Esophagus muscularis mucosa (tissue), 4 donors: ENCODE results near the gene GSG1L2. TPM values are rescaled to one million over a fixed set of nuclear protein-coding genes. Genes with fewer than 3 reads are reported as not detected.
"Not testable (repeated sequence)": the region's sequence is repeated elsewhere in the genome, so short reads cannot be mapped to it uniquely, and the experiment has no call there.

Source experiments
- DNase-seq: peaks from one replicate; pipeline ENCODE4 v3.0.0-alpha.2; 2017; ENCODE audit errors: extremely low spot score
- H3K27ac ChIP-seq, 4 donors: fragments of 200-600 bp; sonication (generic); replicated peaks in 1 of 4; 1 replicate in 3 of 4; 2 replicates in 1 of 4; pipeline ENCODE4 v1.5.1; 2016 to 2019; ENCODE audit warnings: mild to moderate bottlenecking in 1 of 4
- H3K27me3 ChIP-seq, 4 donors: fragments of 200-600 bp; sonication (generic); one replicate each; pipeline versions ENCODE4 v1.5.1 to v1.6.0; 2016 to 2019
- H3K36me3 ChIP-seq, 4 donors: fragments of 200-600 bp; sonication (generic); one replicate each; pipeline ENCODE4 v1.5.1; 2016 to 2019
- H3K4me1 ChIP-seq, 4 donors: fragments of 200-600 bp; sonication (generic); one replicate each; pipeline ENCODE4 v1.5.1; 2016 to 2019
- H3K4me3 ChIP-seq, 4 donors: fragments of 200-600 bp; sonication (generic); 1 replicate in 2 of 4; 2 replicates in 2 of 4; pipeline ENCODE4 v1.5.1; 2016 to 2019; ENCODE audit warnings: mild to moderate bottlenecking in 4 of 4, moderate library complexity in 1 of 4
- H3K9me3 ChIP-seq, 4 donors: fragments of 200-600 bp; sonication (generic); 1 replicate in 3 of 4; 2 replicates in 1 of 4; pipeline ENCODE4 v1.5.1; 2016 to 2019
- EP300 ChIP-seq: sonication (generic); formaldehyde crosslinking; IDR thresholded peaks from one replicate; pipeline ENCODE4 v1.6.1; 2017; ENCODE audit warnings: antibody characterized with exemption
- POLR2A ChIP-seq: fragments of 450-650 bp; IDR thresholded peaks from one replicate; pipeline ENCODE4 v1.6.1; 2017; ENCODE audit warnings: antibody characterized with exemption, moderate library complexity, mild to moderate bottlenecking, low read depth
- POLR2AphosphoS5 ChIP-seq, 2 donors: sonication (generic); formaldehyde crosslinking; IDR thresholded peaks; one replicate each; pipeline ENCODE4 v1.6.1; 2017; ENCODE audit warnings: antibody characterized with exemption in 2 of 2
- WGBS: methylation state at CpG from one replicate; pipeline ENCODE4 v1.1.5; 2018; 5-methylcytosine and 5-hydroxymethylcytosine counted together
- intact Hi-C: fragments of 100-400 bp; cut with DNase I; formaldehyde crosslinking; loops from one replicate; pipeline ENCODE4 v1.15.1; 2023
- total RNA-seq, 4 donors: library from RNA; depleted of rRNA; stranded (reverse); fragments of >200 nt; gene quantifications; one replicate each; pipeline versions ENCODE4 v1.1.0 to v1.2.1, GENCODE V29; 2016
- TF ChIP-seq, protein P1 (sequence below), 3 experiments: fragments of 200-600 bp in 2 of 3; fragments of 450-650 bp in 1 of 3; sonication (generic) in 2 of 3; IDR thresholded peaks; one replicate each; pipeline ENCODE4 v1.5.1; 2017 to 2019; ENCODE audit warnings: antibody characterized with exemption in 3 of 3, mild to moderate bottlenecking in 2 of 3, moderate library complexity in 1 of 3

GSG1L2 gene
- total RNA-seq, 4 donors from 2014 or later: not detected

DNA sequence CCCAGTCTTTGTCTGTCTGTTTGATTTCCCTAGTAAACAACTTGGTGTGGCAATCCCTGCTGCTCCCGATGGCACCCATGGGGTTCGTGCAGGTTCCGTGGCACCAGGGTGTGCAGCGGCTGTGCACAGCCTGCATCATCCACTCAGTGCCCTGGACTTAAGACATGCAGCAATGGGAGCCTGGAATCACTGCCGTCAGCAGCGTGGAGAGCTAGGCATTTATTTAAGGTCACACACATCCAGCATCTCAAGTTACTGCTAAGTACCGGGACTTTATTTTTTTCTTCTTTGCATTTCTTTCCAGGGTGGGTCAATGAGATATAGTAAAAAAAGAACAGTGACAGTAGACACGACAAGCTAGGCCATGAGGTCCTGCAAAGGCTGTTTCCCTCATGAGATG, 33.3 kb downstream of the GSG1L2 start:
- WGBS: 83% methylated on average over 8 of the region's 8 CpGs
- peaks cover 10 to 18% (median 16%) of the 10 kb centered on the region in 4 donors for H3K4me1 ChIP-seq
- intact Hi-C loops: no loop called here
- H3K9me3 ChIP-seq: no peaks in the 10 kb centered on the region
- H3K36me3 ChIP-seq: no peaks in the 10 kb centered on the region
- H3K27me3 ChIP-seq: no peaks in the 10 kb centered on the region
- H3K4me3 ChIP-seq: no peak overlapping the region
- no peak for DNase-seq
- TF ChIP-seq, protein P1, sequence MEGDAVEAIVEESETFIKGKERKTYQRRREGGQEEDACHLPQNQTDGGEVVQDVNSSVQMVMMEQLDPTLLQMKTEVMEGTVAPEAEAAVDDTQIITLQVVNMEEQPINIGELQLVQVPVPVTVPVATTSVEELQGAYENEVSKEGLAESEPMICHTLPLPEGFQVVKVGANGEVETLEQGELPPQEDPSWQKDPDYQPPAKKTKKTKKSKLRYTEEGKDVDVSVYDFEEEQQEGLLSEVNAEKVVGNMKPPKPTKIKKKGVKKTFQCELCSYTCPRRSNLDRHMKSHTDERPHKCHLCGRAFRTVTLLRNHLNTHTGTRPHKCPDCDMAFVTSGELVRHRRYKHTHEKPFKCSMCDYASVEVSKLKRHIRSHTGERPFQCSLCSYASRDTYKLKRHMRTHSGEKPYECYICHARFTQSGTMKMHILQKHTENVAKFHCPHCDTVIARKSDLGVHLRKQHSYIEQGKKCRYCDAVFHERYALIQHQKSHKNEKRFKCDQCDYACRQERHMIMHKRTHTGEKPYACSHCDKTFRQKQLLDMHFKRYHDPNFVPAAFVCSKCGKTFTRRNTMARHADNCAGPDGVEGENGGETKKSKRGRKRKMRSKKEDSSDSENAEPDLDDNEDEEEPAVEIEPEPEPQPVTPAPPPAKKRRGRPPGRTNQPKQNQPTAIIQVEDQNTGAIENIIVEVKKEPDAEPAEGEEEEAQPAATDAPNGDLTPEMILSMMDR (IDR thresholded peaks at IDR 0.05): no peak
- TF ChIP-seq POLR2A (no peak), POLR2AphosphoS5 (IDR thresholded peaks at IDR 0.05) (no peak), EP300 (no peak)
- H3K27ac ChIP-seq: no peak overlapping the region

DNA sequence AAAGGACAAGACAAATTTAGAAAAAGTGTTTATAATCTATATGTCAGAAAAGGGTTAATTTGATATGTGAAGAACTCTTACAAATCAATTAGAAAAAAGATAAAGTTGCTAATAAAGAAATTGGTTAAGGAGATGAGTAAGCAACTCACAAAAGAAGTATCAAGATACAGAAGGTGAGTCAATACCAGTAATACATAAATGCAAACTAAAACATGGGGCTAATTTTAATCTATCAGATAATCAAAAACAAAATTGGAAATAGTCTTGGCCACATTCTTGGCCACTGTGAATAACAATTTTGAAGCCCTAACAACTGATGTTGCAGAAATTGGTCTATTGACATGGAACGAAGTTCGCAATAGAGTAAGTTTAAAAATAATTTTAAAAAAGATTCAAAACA, 37.3 kb downstream of the GSG1L2 start:
- TF ChIP-seq POLR2A: no peak
- TF ChIP-seq, protein P1 (IDR thresholded peaks at IDR 0.05): no peak
- WGBS: 97% methylated on average over 2 of the region's 2 CpGs
- intact Hi-C loops: no loop called here
- Histone ChIP-seq H3K27me3 (peaks cover 0 to 5% (median 0%) of the 10 kb centered on the region in 4 donors), H3K36me3 (no peaks in the 10 kb centered on the region), H3K9me3 (no peaks in the 10 kb centered on the region), H3K4me3 (no peak overlapping the region), H3K4me1 (no peaks in the 10 kb centered on the region), H3K27ac (no peak overlapping the region)
- no peak for DNase-seq

DNA sequence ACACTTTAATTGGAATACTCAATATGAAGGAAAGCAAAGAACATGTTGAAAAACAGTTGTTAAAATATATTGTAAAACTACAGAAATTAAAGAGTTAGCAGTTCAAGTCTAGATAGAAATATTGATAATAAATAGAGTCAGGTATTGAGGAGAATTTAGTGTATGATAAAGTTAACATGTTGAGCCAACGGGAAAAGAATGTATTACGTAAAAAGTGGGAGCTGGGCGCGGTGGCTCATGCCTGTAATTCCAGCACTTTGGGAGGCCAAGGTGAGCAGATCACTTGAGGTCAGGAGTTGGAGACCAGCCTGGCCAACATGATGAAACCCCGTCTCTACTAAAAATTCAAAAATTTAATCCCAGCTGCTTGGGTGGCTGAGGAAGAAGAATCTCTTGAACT, 38.4 kb downstream of the GSG1L2 start:
- H3K4me3 ChIP-seq, H3K36me3 ChIP-seq, H3K27me3 ChIP-seq, H3K4me1 ChIP-seq, DNase-seq, H3K27ac ChIP-seq, H3K9me3 ChIP-seq, intact Hi-C loops: not testable (repeated sequence)
- WGBS: 88% methylated on average over 5 of the region's 5 CpGs

DNA sequence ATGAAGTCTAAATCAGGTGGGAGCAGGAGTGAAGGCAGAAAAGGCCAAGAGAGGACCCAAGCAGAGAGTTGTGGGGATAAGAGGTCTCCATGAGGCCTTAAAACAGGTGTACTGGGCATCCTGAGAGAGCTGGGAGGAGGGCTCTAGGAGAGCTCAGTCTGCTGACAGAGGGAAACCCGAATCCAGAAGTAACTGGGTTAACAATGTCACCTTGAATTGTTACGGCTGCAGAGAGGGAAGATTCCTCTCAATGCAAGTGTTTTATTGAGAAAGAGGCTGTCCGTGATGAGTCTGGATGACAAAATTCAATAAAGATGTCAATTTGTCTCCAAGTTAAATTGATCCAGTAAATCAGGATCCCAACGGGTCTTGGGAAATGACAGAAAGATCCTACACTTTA, 38.8 kb downstream of the GSG1L2 start:
- Histone ChIP-seq H3K27ac (no peak overlapping the region), H3K4me1 (no peaks in the 10 kb centered on the region)
- 84% methylated on average over 4 of the region's 4 CpGs for WGBS

DNA sequence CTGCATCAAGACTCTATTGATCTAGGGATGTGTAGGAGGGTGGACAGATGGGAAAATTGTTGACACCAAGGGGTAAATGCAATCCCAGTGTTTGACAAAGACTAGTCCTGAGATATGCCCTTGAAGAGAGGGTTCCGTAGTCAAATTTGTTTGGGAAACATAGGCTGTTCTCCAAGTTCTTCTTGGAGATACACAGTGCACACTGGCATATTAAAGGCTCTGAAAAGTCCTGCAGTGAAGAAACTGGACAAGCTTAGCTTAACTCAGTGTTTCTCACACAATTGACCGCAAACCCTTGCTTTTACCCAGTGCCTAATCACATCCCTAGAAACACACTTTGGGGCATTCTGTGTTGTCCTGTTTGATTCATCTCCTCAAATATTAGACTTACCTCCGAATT, 41.3 kb downstream of the GSG1L2 start:
- WGBS: 84% methylated on average over 3 of the region's 3 CpGs
- TF ChIP-seq POLR2AphosphoS5 (IDR thresholded peaks at IDR 0.05) (no peak), EP300 (no peak), POLR2A (no peak)
- TF ChIP-seq, protein P1 (IDR thresholded peaks at IDR 0.05): no peak
- Histone ChIP-seq H3K27me3 (peaks cover 0 to 5% (median 0%) of the 10 kb centered on the region in 4 donors), H3K27ac (no peak overlapping the region), H3K36me3 (peaks cover 0 to 4% (median 0%) of the 10 kb centered on the region in 4 donors), H3K4me3 (no peak overlapping the region), H3K4me1 (no peaks in the 10 kb centered on the region), H3K9me3 (peaks cover 0 to 7% (median 3%) of the 10 kb centered on the region in 4 donors)
- no peak for DNase-seq
- intact Hi-C loops: no loop called here

More for the DNA sequence above, 38.8 kb downstream of the GSG1L2 start:
- Histone ChIP-seq H3K4me3 (no peak overlapping the region), H3K27me3 (peaks cover 0 to 5% (median 0%) of the 10 kb centered on the region in 4 donors), H3K9me3 (no peaks in the 10 kb centered on the region), H3K36me3 (peaks cover 0 to 4% (median 0%) of the 10 kb centered on the region in 4 donors)
- no peak for DNase-seq
- TF ChIP-seq POLR2AphosphoS5 (IDR thresholded peaks at IDR 0.05) (no peak), POLR2A (no peak), EP300 (no peak)
- TF ChIP-seq, protein P1 (IDR thresholded peaks at IDR 0.05): no peak
- intact Hi-C loops: no loop called here
